Middle frontal gyrus (tissue), 1 donor: ENCODE data around the gene CSNK2A2.

Source experiments
- DNase-seq: peaks from one replicate; pipeline ENCODE4 v3.0.0-alpha.2; 2015; ENCODE audit warnings: low spot score; ENCODE audit errors: extremely low spot score

CSNK2A2 gene

GRCh38 chr16:58111302-58111627 is 86.6 kb downstream of the CSNK2A2 start:
- DNase-seq: no peak

DNA sequence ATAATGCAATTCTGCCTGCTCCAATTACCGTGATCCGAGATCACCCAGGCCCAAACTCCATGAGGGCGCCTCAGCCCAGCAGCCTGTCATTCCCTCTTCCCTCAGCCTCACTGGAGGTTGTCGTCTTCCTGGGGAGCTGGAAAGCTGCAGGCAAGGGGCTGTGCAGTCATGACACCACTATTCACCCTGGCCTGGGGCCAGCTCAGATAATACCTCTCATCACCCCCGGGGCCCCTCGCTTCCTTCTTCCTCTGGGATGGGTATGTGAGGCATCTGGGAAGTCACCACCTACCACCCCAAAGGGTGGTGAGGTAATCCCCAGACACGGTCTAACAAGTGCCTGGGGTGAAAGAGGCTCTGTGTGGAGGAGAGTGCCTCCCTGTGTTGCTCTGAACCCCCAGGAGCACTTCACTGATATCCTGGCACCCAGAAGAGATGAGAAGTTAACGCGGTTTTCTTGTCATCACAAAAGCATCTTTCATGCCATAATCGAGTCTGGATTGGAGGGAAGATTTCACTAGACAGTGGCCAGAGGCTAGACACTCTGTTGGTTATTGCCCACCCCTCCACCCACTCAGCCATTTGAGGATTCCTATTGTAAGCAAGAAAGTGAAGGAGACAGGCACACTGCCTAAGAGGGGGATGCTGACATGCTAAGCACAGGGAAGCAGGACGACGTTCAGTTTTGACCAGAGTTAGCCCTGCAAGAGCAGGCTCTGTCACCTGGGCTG is 87.2 kb downstream of the CSNK2A2 start:
- no peak for DNase-seq

DNA sequence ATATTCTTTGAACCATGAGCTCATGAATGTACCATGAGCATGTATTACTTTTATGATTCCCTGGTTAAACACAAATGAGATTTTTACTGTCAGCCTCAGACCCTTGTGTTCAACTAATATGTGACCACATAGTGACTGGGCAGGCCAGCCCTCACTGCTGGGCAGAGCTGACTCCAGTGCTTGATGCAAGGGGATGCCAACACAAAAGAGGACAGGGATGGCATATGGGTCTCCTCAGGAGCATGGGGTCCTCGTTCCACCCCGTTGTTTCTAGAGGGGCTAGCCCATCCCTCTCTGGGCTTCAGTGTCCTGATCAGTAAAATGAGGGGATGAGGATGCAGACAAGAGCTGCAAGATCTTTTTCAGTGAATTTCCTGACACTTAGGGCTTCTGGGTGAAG is 88.0 kb downstream of the CSNK2A2 start:
- DNase-seq: no peak

GRCh38 chr16:58109330-58109729 is 88.6 kb downstream of the CSNK2A2 start:
- DNase-seq: no peak
